GM08714 (cell line): Measurements from ENCODE around the gene SYT6.

Experiments used
- H3K4me3 ChIP-seq: fragments of 200-500 bp; sonication (Bioruptor generic); 2 replicates; pipeline ENCODE4 v1.5.1; 2014; ENCODE audit warnings: mild to moderate bottlenecking, low read length, inconsistent platforms
- ZNF274 ChIP-seq: IDR thresholded peaks from 2 replicates; pipeline ENCODE4 v1.6.1; 2012; ENCODE audit warnings: mild to moderate bottlenecking, low read depth, low read length

The SYT6 gene

GRCh38 chr1:114169509-114169908 lies 15.8 kb upstream of the SYT6 start:
- no peak for TF ChIP-seq ZNF274

GRCh38 chr1:114167226-114167625 lies 13.6 kb upstream of the SYT6 start:
- H3K4me3 ChIP-seq, result no peak overlapping the region
- TF ChIP-seq ZNF274, result no peak

More at GRCh38 chr1:114169509-114169908, 15.8 kb upstream of the SYT6 start:
- H3K4me3 ChIP-seq, result no peak overlapping the region

- no peak overlapping the region for H3K4me3 ChIP-seq
- TF ChIP-seq ZNF274, result no peak
Observed at GRCh38 chr1:114164840-114165543, 11.3 kb upstream of the SYT6 start.

GRCh38 chr1:114159941-114160340 lies 6.3 kb upstream of the SYT6 start:
- H3K4me3 ChIP-seq, result no peak overlapping the region
- no peak for TF ChIP-seq ZNF274

- TF ChIP-seq ZNF274, result no peak
- H3K4me3 ChIP-seq, result no peak overlapping the region
Observed at GRCh38 chr1:114157275-114157660, 3.6 kb upstream of the SYT6 start.

GRCh38 chr1:114156538-114157274 lies 3.0 kb upstream of the SYT6 start:
- TF ChIP-seq ZNF274, result no peak
- no peak overlapping the region for H3K4me3 ChIP-seq

- no peak overlapping the region for H3K4me3 ChIP-seq
- TF ChIP-seq ZNF274, result no peak
Observed at GRCh38 chr1:114155706-114156105, 2.0 kb upstream of the SYT6 start.

- H3K4me3 ChIP-seq, result no peak overlapping the region
- no peak for TF ChIP-seq ZNF274
Observed at GRCh38 chr1:114154963-114155322, 1.3 kb upstream of the SYT6 start.

- no peak for TF ChIP-seq ZNF274
- H3K4me3 ChIP-seq, result no peak overlapping the region
Observed at GRCh38 chr1:114154146-114154962, 685 bp upstream of the SYT6 start.

- no peak overlapping the region for H3K4me3 ChIP-seq
- no peak for TF ChIP-seq ZNF274
Observed at GRCh38 chr1:114152508-114153260, 985 bp downstream of the SYT6 start.

- H3K4me3 ChIP-seq, result no peak overlapping the region
- no peak for TF ChIP-seq ZNF274
Observed at GRCh38 chr1:114152089-114152507, 1.6 kb downstream of the SYT6 start.

- H3K4me3 ChIP-seq, result no peak overlapping the region
- no peak for TF ChIP-seq ZNF274
Observed at GRCh38 chr1:114150016-114150415, 3.7 kb downstream of the SYT6 start.

- no peak overlapping the region for H3K4me3 ChIP-seq
- TF ChIP-seq ZNF274, result no peak
Observed at GRCh38 chr1:114149211-114149610, 4.5 kb downstream of the SYT6 start.
